PFSK-1 (cell line): ENCODE data around the gene OR10P1.

Source experiments
- FOXP2 ChIP-seq: optimal IDR thresholded peaks from 2 replicates; pipeline ENCODE3; 2011; ENCODE audit warnings: borderline replicate concordance, control low read depth, inconsistent platforms; ENCODE audit not compliant: insufficient read depth; ENCODE audit errors: extremely low read length, extremely low read depth
- POLR2AphosphoS5 ChIP-seq: IDR thresholded peaks from 2 replicates; pipeline ENCODE4 v1.6.1; 2012; ENCODE audit warnings: low read depth, mild to moderate bottlenecking, control low read depth, low read length, moderate library complexity
- SIN3A ChIP-seq: IDR thresholded peaks from 2 replicates; pipeline ENCODE4 v1.6.1; 2012; ENCODE audit warnings: mild to moderate bottlenecking, low read length, moderate library complexity, borderline replicate concordance; ENCODE audit not compliant: insufficient read depth
- TAF1 ChIP-seq: IDR thresholded peaks from 2 replicates; pipeline ENCODE4 v1.6.1; 2012; ENCODE audit warnings: low read length, control low read depth, borderline replicate concordance; ENCODE audit not compliant: insufficient read depth
- TF ChIP-seq, protein P1 (sequence below), 2 experiments: IDR thresholded peaks; 2 replicates each; pipeline versions ENCODE4 v1.6.1 to v1.8.0; 2011 to 2012; ENCODE audit warnings: low read depth in 2 of 2, low read length in 2 of 2, control low read depth in 1 of 2, inconsistent platforms in 1 of 2, mild to moderate bottlenecking in 1 of 2, moderate library complexity in 1 of 2; ENCODE audit not compliant: insufficient read depth in 1 of 2

OR10P1 gene

GRCh38 chr12:55629058-55629841 lies 7.4 kb upstream of the OR10P1 start:
- TF ChIP-seq FOXP2 = no peak
- no peak for TF ChIP-seq TAF1
- no peak for TF ChIP-seq POLR2AphosphoS5
- TF ChIP-seq, protein P1, sequence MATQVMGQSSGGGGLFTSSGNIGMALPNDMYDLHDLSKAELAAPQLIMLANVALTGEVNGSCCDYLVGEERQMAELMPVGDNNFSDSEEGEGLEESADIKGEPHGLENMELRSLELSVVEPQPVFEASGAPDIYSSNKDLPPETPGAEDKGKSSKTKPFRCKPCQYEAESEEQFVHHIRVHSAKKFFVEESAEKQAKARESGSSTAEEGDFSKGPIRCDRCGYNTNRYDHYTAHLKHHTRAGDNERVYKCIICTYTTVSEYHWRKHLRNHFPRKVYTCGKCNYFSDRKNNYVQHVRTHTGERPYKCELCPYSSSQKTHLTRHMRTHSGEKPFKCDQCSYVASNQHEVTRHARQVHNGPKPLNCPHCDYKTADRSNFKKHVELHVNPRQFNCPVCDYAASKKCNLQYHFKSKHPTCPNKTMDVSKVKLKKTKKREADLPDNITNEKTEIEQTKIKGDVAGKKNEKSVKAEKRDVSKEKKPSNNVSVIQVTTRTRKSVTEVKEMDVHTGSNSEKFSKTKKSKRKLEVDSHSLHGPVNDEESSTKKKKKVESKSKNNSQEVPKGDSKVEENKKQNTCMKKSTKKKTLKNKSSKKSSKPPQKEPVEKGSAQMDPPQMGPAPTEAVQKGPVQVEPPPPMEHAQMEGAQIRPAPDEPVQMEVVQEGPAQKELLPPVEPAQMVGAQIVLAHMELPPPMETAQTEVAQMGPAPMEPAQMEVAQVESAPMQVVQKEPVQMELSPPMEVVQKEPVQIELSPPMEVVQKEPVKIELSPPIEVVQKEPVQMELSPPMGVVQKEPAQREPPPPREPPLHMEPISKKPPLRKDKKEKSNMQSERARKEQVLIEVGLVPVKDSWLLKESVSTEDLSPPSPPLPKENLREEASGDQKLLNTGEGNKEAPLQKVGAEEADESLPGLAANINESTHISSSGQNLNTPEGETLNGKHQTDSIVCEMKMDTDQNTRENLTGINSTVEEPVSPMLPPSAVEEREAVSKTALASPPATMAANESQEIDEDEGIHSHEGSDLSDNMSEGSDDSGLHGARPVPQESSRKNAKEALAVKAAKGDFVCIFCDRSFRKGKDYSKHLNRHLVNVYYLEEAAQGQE (IDR thresholded peaks at IDR 0.05; ENCODE audit: insufficient read depth in 1 of 2, low read depth in 2 of 2, low read length in 2 of 2) = no peak
- TF ChIP-seq SIN3A = no peak

DNA sequence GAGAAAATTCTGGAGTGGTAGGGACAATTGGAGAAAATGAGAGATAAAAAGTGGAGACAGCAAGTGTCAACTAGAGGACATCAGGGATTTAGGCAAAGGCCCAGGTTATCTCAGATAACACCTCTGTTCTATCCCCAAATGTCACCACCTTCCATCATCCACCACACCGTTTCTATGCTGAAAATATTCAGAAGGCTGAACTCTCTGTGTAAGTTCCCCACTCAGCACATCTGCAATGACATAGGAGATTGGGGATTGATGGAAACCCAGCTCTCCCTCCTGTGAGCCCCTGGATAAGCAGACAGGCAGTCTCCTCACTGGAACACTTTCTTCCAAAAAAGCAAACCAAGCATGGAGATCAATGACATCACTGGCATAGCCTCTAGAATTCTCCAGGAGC lies 5.6 kb upstream of the OR10P1 start:
- TF ChIP-seq POLR2AphosphoS5 (no peak), TAF1 (no peak), SIN3A (no peak), FOXP2 (no peak)
- TF ChIP-seq, protein P1 (IDR thresholded peaks at IDR 0.05; ENCODE audit: insufficient read depth in 1 of 2, low read depth in 2 of 2, low read length in 2 of 2) = no peak

DNA sequence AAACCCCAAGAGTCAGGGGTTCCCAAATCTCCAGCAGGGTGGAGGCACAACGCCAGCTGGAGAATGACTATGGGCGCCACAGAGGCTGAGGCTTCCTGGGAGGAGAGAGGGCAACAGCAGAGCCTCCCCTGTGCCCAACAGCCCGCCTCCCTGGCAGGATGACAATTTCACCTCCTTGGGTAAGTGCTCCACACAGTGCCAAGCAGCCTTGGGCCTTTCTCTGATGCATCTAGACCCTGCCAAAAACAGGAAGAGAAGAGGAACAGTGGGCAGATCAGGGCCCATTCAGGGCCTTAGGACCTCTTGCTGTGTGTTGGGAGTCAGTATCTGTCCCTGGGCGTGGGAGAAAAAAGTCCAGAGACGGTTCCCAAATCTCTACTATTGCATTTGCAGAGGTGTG lies 5.0 kb upstream of the OR10P1 start:
- no peak for TF ChIP-seq FOXP2
- TF ChIP-seq, protein P1 (IDR thresholded peaks at IDR 0.05; ENCODE audit: insufficient read depth in 1 of 2, low read depth in 2 of 2, low read length in 2 of 2) = no peak
- TF ChIP-seq POLR2AphosphoS5 = no peak
- no peak for TF ChIP-seq TAF1
- TF ChIP-seq SIN3A = no peak

DNA sequence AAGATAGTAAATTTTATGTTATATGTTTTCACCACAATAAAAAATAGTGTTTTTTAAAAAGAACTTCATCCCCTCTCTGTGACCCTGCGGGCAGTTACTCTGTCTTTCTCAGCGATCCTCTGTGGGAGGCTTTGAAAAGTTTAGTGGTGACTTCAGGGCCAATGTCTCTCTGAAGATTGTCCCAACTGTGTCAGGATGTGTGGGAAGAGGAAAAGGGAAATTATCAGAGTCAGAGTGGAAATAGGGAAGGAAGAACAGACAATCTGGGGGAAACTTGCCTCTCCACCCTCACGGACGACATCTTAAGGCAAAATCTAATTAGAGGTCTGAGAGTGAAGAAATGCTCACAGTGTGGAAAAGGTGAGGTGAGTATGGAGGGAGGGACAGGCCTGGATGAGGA lies 3.5 kb upstream of the OR10P1 start:
- no peak for TF ChIP-seq FOXP2
- no peak for TF ChIP-seq TAF1
- no peak for TF ChIP-seq SIN3A
- TF ChIP-seq, protein P1 (IDR thresholded peaks at IDR 0.05; ENCODE audit: insufficient read depth in 1 of 2, low read depth in 2 of 2, low read length in 2 of 2) = no peak
- TF ChIP-seq POLR2AphosphoS5 = no peak

GRCh38 chr12:55636116-55636655 lies 506 bp upstream of the OR10P1 start:
- no peak for TF ChIP-seq POLR2AphosphoS5
- no peak for TF ChIP-seq FOXP2
- TF ChIP-seq, protein P1 (IDR thresholded peaks at IDR 0.05; ENCODE audit: insufficient read depth in 1 of 2, low read depth in 2 of 2, low read length in 2 of 2) = no peak
- TF ChIP-seq TAF1 = no peak
